GM19438 (cell line): Measurements from ENCODE around the gene SLC38A10.

ENCODE experiments used
- ATAC-seq: cut with Tn5 transposase; IDR thresholded peaks from one replicate; pipeline ENCODE4 v1.9.1; 2021; ENCODE audit warnings: low read depth; ENCODE audit not compliant: unreplicated experiment

Gene SLC38A10

GRCh38 chr17:81300586-81301155 lies 5.6 kb upstream of the SLC38A10 start:
- ATAC-seq: no peak

- no peak for ATAC-seq
Measured at GRCh38 chr17:81299846-81300585, 4.9 kb upstream of the SLC38A10 start.

GRCh38 chr17:81298991-81299738 lies 4.1 kb upstream of the SLC38A10 start:
- no peak for ATAC-seq

GRCh38 chr17:81298325-81298990 lies 3.4 kb upstream of the SLC38A10 start:
- ATAC-seq: no peak

- ATAC-seq: peak; percentile 13
Measured at GRCh38 chr17:81295676-81296381, 722 bp upstream of the SLC38A10 start.

- peak; percentile 17 for ATAC-seq
Measured at GRCh38 chr17:81294512-81295030, 536 bp downstream of the SLC38A10 start.

GRCh38 chr17:81292450-81292849 lies 2.7 kb downstream of the SLC38A10 start:
- ATAC-seq: no peak

- ATAC-seq: no peak
Measured at GRCh38 chr17:81291662-81292061, 3.4 kb downstream of the SLC38A10 start.

GRCh38 chr17:81290230-81290629 lies 4.9 kb downstream of the SLC38A10 start:
- ATAC-seq: no peak

- no peak for ATAC-seq
Measured at GRCh38 chr17:81289627-81290026, 5.5 kb downstream of the SLC38A10 start.

- ATAC-seq: no peak
Measured at GRCh38 chr17:81288715-81289114, 6.4 kb downstream of the SLC38A10 start.

GRCh38 chr17:81287741-81288430 lies 7.2 kb downstream of the SLC38A10 start:
- ATAC-seq: no peak

- ATAC-seq: no peak
Measured at GRCh38 chr17:81287152-81287551, 8.0 kb downstream of the SLC38A10 start.

GRCh38 chr17:81286491-81287145 lies 8.5 kb downstream of the SLC38A10 start:
- no peak for ATAC-seq

GRCh38 chr17:81285894-81286293 lies 9.2 kb downstream of the SLC38A10 start:
- ATAC-seq: no peak

GRCh38 chr17:81285179-81285878 lies 9.8 kb downstream of the SLC38A10 start:
- ATAC-seq: no peak

- no peak for ATAC-seq
Measured at GRCh38 chr17:81282876-81283275, 12.2 kb downstream of the SLC38A10 start.

- ATAC-seq: no peak
Measured at GRCh38 chr17:81282141-81282540, 13.0 kb downstream of the SLC38A10 start.

GRCh38 chr17:81280571-81280970 lies 14.5 kb downstream of the SLC38A10 start:
- no peak for ATAC-seq
